ENCODE measurements around the gene RASSF5. TPM values are rescaled to one million over a fixed set of nuclear protein-coding genes. Genes with fewer than 3 reads are reported as not detected.
A peak's percentile ranks its signal among the peaks of the same experiment; 100 is the strongest.

Gene RASSF5
- total RNA-seq, 2 experiments from 2014 or later: 153 to 156 TPM

GRCh38 chr1:206587904-206588303 lies 80.6 kb downstream of the RASSF5 start:
- ChIA-PET POLR2A (interaction anchor here (0.9 to 3.4 kb wide), 4 partner anchors 36 to 109 kb away, joined by 3 to 16 read pairs (median 4); no protein-coding TSS in a partner anchor), CTCF (interaction anchor here (1.0 to 6.6 kb wide), 2 partner anchors 8 to 42 kb away, joined by 3 to 99 read pairs; no protein-coding TSS in a partner anchor)
- Histone ChIP-seq H3K27me3 (ENCODE audit: control insufficient read depth in 1 of 2, insufficient read depth in 2 of 2, low read length in 2 of 2) (no peaks in the 10 kb centered on the region), H3K4me1 (ENCODE audit: insufficient read depth, low read length) (peaks cover 63% of the 10 kb centered on the region), H3K27ac (ENCODE audit: low read depth in 1 of 2, low read length in 2 of 2) (no peak overlapping the region), H3K36me3 (ENCODE audit: insufficient read depth, low read length) (peaks cover 90% of the 10 kb centered on the region), H3K9me3 (ENCODE audit: control insufficient read depth in 1 of 2, insufficient read depth in 1 of 2, low read length in 2 of 2) (no peaks in the 10 kb centered on the region), H3K4me3 (ENCODE audit: low read length) (no peak overlapping the region)
- H3K4me1 Mint-ChIP-seq (ENCODE audit: low read depth): peaks cover 55% of the 10 kb centered on the region
- no peak overlapping the region for H3K4me3 Mint-ChIP-seq
- DNase-seq: no peak
- intact Hi-C loops (cut with DNase I, micrococcal nuclease): no loop called here
- H3K9me3 Mint-ChIP-seq: no peaks in the 10 kb centered on the region
- H3K36me3 Mint-ChIP-seq (ENCODE audit: low read depth): peaks cover 98% of the 10 kb centered on the region
- TF ChIP-seq CTCF (IDR thresholded peaks at IDR 0.05): no peak
- ATAC-seq (ENCODE audit: poor library complexity): no peak
- no peaks in the 10 kb centered on the region for H3K27me3 Mint-ChIP-seq
- H3K27ac Mint-ChIP-seq: no peak overlapping the region

GRCh38 chr1:206588492-206588891 lies 81.2 kb downstream of the RASSF5 start:
- Histone ChIP-seq H3K36me3 (ENCODE audit: insufficient read depth, low read length) (peaks cover 90% of the 10 kb centered on the region), H3K9me3 (ENCODE audit: control insufficient read depth in 1 of 2, insufficient read depth in 1 of 2, low read length in 2 of 2) (no peaks in the 10 kb centered on the region), H3K4me3 (ENCODE audit: low read length) (no peak overlapping the region), H3K27ac (ENCODE audit: low read depth in 1 of 2, low read length in 2 of 2) (no peak overlapping the region), H3K4me1 (ENCODE audit: insufficient read depth, low read length) (peaks cover 57% of the 10 kb centered on the region), H3K27me3 (ENCODE audit: control insufficient read depth in 1 of 2, insufficient read depth in 2 of 2, low read length in 2 of 2) (no peaks in the 10 kb centered on the region)
- no peak for TF ChIP-seq CTCF (IDR thresholded peaks at IDR 0.05)
- H3K9me3 Mint-ChIP-seq: no peaks in the 10 kb centered on the region
- CTCF ChIA-PET: interaction anchor here (1.0 to 6.6 kb wide), 3 partner anchors 8 to 43 kb away, joined by 3 to 99 read pairs (median 3); partner anchors contain the start of gene EIF2D
- POLR2A ChIA-PET: interaction anchor here (0.6 to 1.9 kb wide), 3 partner anchors 23 to 44 kb away, joined by 3 to 6 read pairs (median 3); no protein-coding TSS in a partner anchor
- ATAC-seq (ENCODE audit: poor library complexity): no peak
- peak overlapping the region; percentile 20 for H3K4me3 Mint-ChIP-seq
- no peaks in the 10 kb centered on the region for H3K27me3 Mint-ChIP-seq
- peaks cover 49% of the 10 kb centered on the region for H3K4me1 Mint-ChIP-seq (ENCODE audit: low read depth)
- intact Hi-C loops (cut with DNase I, micrococcal nuclease): no loop called here
- peak overlapping the region; percentile 85 for H3K27ac Mint-ChIP-seq
- H3K36me3 Mint-ChIP-seq (ENCODE audit: low read depth): peaks cover 97% of the 10 kb centered on the region
- DNase-seq: no peak

- peaks cover 43% of the 10 kb centered on the region for H3K4me1 Mint-ChIP-seq (ENCODE audit: low read depth)
- peak overlapping the region; percentile 85 for H3K27ac Mint-ChIP-seq
- peaks cover 97% of the 10 kb centered on the region for H3K36me3 Mint-ChIP-seq (ENCODE audit: low read depth)
- H3K4me3 ChIP-seq (ENCODE audit: low read length): no peak overlapping the region
- H3K9me3 Mint-ChIP-seq: no peaks in the 10 kb centered on the region
- H3K36me3 ChIP-seq (ENCODE audit: insufficient read depth, low read length): peaks cover 89% of the 10 kb centered on the region
- no peaks in the 10 kb centered on the region for H3K9me3 ChIP-seq (ENCODE audit: control insufficient read depth in 1 of 2, insufficient read depth in 1 of 2, low read length in 2 of 2)
- H3K27me3 Mint-ChIP-seq: no peaks in the 10 kb centered on the region
- ChIA-PET CTCF (interaction anchor here (0.8 to 1.1 kb wide), 3 partner anchors 9 to 37 kb away, joined by 3 read pairs; partner anchors contain the start of gene EIF2D), POLR2A (interaction anchor here (1.9 kb wide), 1 partner anchor 37 kb away, joined by 6 read pairs; no protein-coding TSS in a partner anchor)
- no peak overlapping the region for H3K4me3 Mint-ChIP-seq
- peaks cover 50% of the 10 kb centered on the region for H3K4me1 ChIP-seq (ENCODE audit: insufficient read depth, low read length)
- ATAC-seq (ENCODE audit: poor library complexity): no peak
- H3K27me3 ChIP-seq (ENCODE audit: control insufficient read depth in 1 of 2, insufficient read depth in 2 of 2, low read length in 2 of 2): no peaks in the 10 kb centered on the region
- no peak for TF ChIP-seq CTCF (IDR thresholded peaks at IDR 0.05)
- peak overlapping the region in 1 of 2 donors; percentile 39 for H3K27ac ChIP-seq (ENCODE audit: low read depth in 1 of 2, low read length in 2 of 2)
- no peak for DNase-seq
- intact Hi-C loops (cut with DNase I, micrococcal nuclease): no loop called here
Observed at GRCh38 chr1:206589206-206589605, 81.9 kb downstream of the RASSF5 start.

All from CD4-positive, alpha-beta T cell (primary cell).